ENCODE data around the gene PTPN22. TPM values are rescaled to one million over a fixed set of nuclear protein-coding genes. Genes with fewer than 3 reads are reported as not detected.

Gene PTPN22
- total and polyA plus RNA-seq, 2 donors: 35.2 to 51.1 TPM

- Histone ChIP-seq H3K27ac (ENCODE audit: low read depth in 1 of 2, low read length in 1 of 2) (no peak overlapping the region), H3K36me3 (ENCODE audit: control insufficient read depth in 2 of 2, insufficient read depth in 2 of 2, low read length in 1 of 2) (peaks cover 16 to 31% of the 10 kb centered on the region in 2 donors), H3K4me1 (ENCODE audit: control insufficient read depth in 2 of 2, insufficient read depth in 2 of 2, low read length in 2 of 2) (no peaks in the 10 kb centered on the region), H3K9me3 (ENCODE audit: control insufficient read depth in 2 of 2, insufficient read depth in 1 of 2, low read length in 1 of 2) (no peaks in the 10 kb centered on the region), H3K27me3 (ENCODE audit: control insufficient read depth in 2 of 2, insufficient read depth in 1 of 2, low read length in 1 of 2) (no peaks in the 10 kb centered on the region), H3K4me3 (ENCODE audit: low read length in 2 of 2) (no peak overlapping the region)
- WGBS: 99% methylated on average over 2 of the region's 2 CpGs
- DNase-seq (ENCODE audit: low read depth in 6 of 9, low spot score in 9 of 9): no peak
Measured at GRCh38 chr1:113765306-113766230, 105.9 kb downstream of the PTPN22 start.

Other genes with a start within 250 kb of the PTPN22 start
- 6.1 TPM for gene PHTF1, start 112.2 kb downstream of the PTPN22 start, total RNA-seq
- 9.8 TPM for gene PHTF1, start 112.2 kb downstream of the PTPN22 start, polyA plus RNA-seq
- 19.1 TPM for gene RSBN1, start 59.2 kb downstream of the PTPN22 start, total RNA-seq
- gene RSBN1, start 59.2 kb downstream of the PTPN22 start, polyA plus RNA-seq: 11.6 TPM
- gene BCL2L15, start 15.9 kb upstream of the PTPN22 start, total RNA-seq: 0.76 TPM
- gene BCL2L15, start 15.9 kb upstream of the PTPN22 start, polyA plus RNA-seq: 1.8 TPM
- 20.0 TPM for gene AP4B1, start 33.1 kb upstream of the PTPN22 start, total RNA-seq
- 55.1 TPM for gene AP4B1, start 33.1 kb upstream of the PTPN22 start, polyA plus RNA-seq
- gene DCLRE1B, start 33.6 kb upstream of the PTPN22 start, total RNA-seq: 7.6 TPM
- 2.9 TPM for gene DCLRE1B, start 33.6 kb upstream of the PTPN22 start, polyA plus RNA-seq
- gene HIPK1, start 57.6 kb upstream of the PTPN22 start, total RNA-seq: 40.6 TPM
- 30.1 TPM for gene HIPK1, start 57.6 kb upstream of the PTPN22 start, polyA plus RNA-seq
- 16.3 TPM for gene OLFML3, start 107.8 kb upstream of the PTPN22 start, total RNA-seq
- 5.0 TPM for gene OLFML3, start 107.8 kb upstream of the PTPN22 start, polyA plus RNA-seq